A549 (cell line): ENCODE data around the gene HEXD. TPM values are rescaled to one million over a fixed set of nuclear protein-coding genes. Genes with fewer than 3 reads are reported as not detected.
"Not testable (repeated sequence)": the region's sequence is repeated elsewhere in the genome, so short reads cannot be mapped to it uniquely, and the experiment has no call there.

Source experiments
- ATAC-seq, 2 experiments: fragments of 200-7000 bp in 1 of 2; fragments of >200 bp in 1 of 2; cut with Nextera tagmentation in 1 of 2; cut with Tn5 transposase in 1 of 2; 3 replicates each; pipeline versions ENCODE4 v1.8.0 to v1.9.1; 2018 to 2020; ENCODE audit warnings: mild to moderate bottlenecking in 1 of 2, moderate library complexity in 1 of 2
- CTCF ChIA-PET: fragments of 300-600 bp; sonication (Branson Sonifier 250); formaldehyde crosslinking; extraction: SDS; loops from one replicate; lab custom pipeline; 2021; ENCODE audit warnings: antibody characterized with exemption, inconsistent platforms; lab: Yijun Ruan, JAX
- POLR2A ChIA-PET: fragments of 350-600 bp; formaldehyde crosslinking; extraction: SDS; loops from one replicate; lab custom pipeline; 2021; ENCODE audit warnings: antibody characterized with exemption, inconsistent platforms; lab: Yijun Ruan, JAX
- DNase-seq, 2 experiments: peaks; one replicate each; pipeline versions ENCODE4 v3.0.0 to v3.0.0-alpha.2; 2011 to 2016; ENCODE audit warnings: low read depth in 1 of 2, low spot score in 1 of 2
- FAIRE-seq: peaks from 2 replicates; lab custom pipeline; 2011; peaks lifted over from hg19 to GRCh38; lab: Jason Lieb, UNC
- H3K27ac ChIP-seq, 2 experiments: fragments of >200 bp; sonication (Bioruptor Twin); formaldehyde crosslinking; 3 replicates each; pipeline ENCODE4 v1.5.1; 2016 to 2017
- H3K4me1 ChIP-seq: fragments of >200 bp; sonication (Bioruptor Twin); formaldehyde crosslinking; 3 replicates; pipeline ENCODE4 v1.6.1; 2016
- H3K4me2 ChIP-seq: fragments of >200 bp; sonication (Bioruptor Twin); formaldehyde crosslinking; 3 replicates; pipeline ENCODE4 v1.6.1; 2016
- H3K4me3 ChIP-seq: fragments of >200 bp; sonication (Bioruptor Twin); formaldehyde crosslinking; 3 replicates; pipeline ENCODE4 v1.5.1; 2016
- H3K9me3 ChIP-seq: fragments of >200 bp; sonication (Bioruptor Twin); formaldehyde crosslinking; 3 replicates; pipeline ENCODE4 v1.6.1; 2016
- ATOH8 ChIP-seq: fragments of 250-450 bp; sonication (Bioruptor Pico); IDR thresholded peaks from 2 replicates; pipeline ENCODE4 v1.5.0; 2020; ENCODE audit warnings: low read depth, mild to moderate bottlenecking, moderate library complexity
- BCL3 ChIP-seq: fragments of >200 bp; sonication (Bioruptor Twin); formaldehyde crosslinking; IDR thresholded peaks from 3 replicates; pipeline ENCODE4 v1.6.1; 2016
- BHLHE40 ChIP-seq: IDR thresholded peaks from 2 replicates; pipeline ENCODE4 v1.6.1; 2012; ENCODE audit warnings: low read depth, low read length, inconsistent platforms
- CHD4 ChIP-seq: fragments of 200-600 bp; sonication (generic); IDR thresholded peaks from 2 replicates; pipeline ENCODE4 v1.6.1; 2016; ENCODE audit warnings: antibody characterized with exemption, mild to moderate bottlenecking, borderline replicate concordance
- EHF ChIP-seq: fragments of 250-450 bp; sonication (Bioruptor Pico); IDR thresholded peaks from 2 replicates; pipeline ENCODE4 v1.5.0; 2020; ENCODE audit warnings: mild to moderate bottlenecking
- HOXA7 ChIP-seq: fragments of 250-450 bp; sonication (Bioruptor Pico); IDR thresholded peaks from 2 replicates; pipeline ENCODE4 v1.5.0; 2020; ENCODE audit warnings: mild to moderate bottlenecking, moderate library complexity
- JUNB ChIP-seq: fragments of >200 bp; sonication (Bioruptor Twin); formaldehyde crosslinking; IDR thresholded peaks from 2 replicates; pipeline ENCODE4 v1.6.1; 2016
- KDM1A ChIP-seq: fragments of 200-600 bp; sonication (generic); IDR thresholded peaks from 2 replicates; pipeline ENCODE4 v1.6.1; 2016; ENCODE audit warnings: low read depth, mild to moderate bottlenecking
- MAZ ChIP-seq: fragments of 150-350 bp; IDR thresholded peaks from 2 replicates; pipeline ENCODE4 v1.6.1; 2014; ENCODE audit warnings: antibody characterized with exemption, low read depth, low read length, borderline replicate concordance
- PBX3 ChIP-seq: IDR thresholded peaks from 2 replicates; pipeline ENCODE4 v1.6.1; 2012
- POLR2A ChIP-seq: IDR thresholded peaks from 2 replicates; pipeline ENCODE4 v1.6.1; 2012; ENCODE audit warnings: mild to moderate bottlenecking, low read length
- SMC3 ChIP-seq: fragments of >200 bp; sonication (Bioruptor Twin); formaldehyde crosslinking; IDR thresholded peaks from 3 replicates; pipeline ENCODE4 v1.6.1; 2018; ENCODE audit warnings: inconsistent platforms
- USF2 ChIP-seq: fragments of 450-650 bp; IDR thresholded peaks from 2 replicates; pipeline ENCODE4 v1.6.1; 2014; ENCODE audit warnings: antibody characterized with exemption
- ZFP36 ChIP-seq: fragments of 450-650 bp; IDR thresholded peaks from 2 replicates; pipeline ENCODE4 v1.6.1; 2014; ENCODE audit warnings: borderline replicate concordance; ENCODE audit not compliant: partially characterized antibody
- ZSCAN20 ChIP-seq: fragments of 250-450 bp; sonication (Bioruptor Pico); IDR thresholded peaks from 2 replicates; pipeline ENCODE4 v1.8.0; 2022; ENCODE audit warnings: mild to moderate bottlenecking, moderate library complexity
- WGBS: methylation state at CpG from one replicate; pipeline ENCODE4 v1.1.6; 2017; ENCODE audit errors: missing lambda C conversion rate; 5-methylcytosine and 5-hydroxymethylcytosine counted together
- polyA plus RNA-seq, 4 experiments: library from polyadenylated mRNA; depleted of rRNA in 3 of 4; stranded (reverse); fragments of >200 nt; fragmentation: RNase III in 1 of 4; extraction: RNeasy Plus Mini Kit Qiagen cat#74134 plus additional on column Dnase treatment in 1 of 4; gene quantifications; 2 replicates in 3 of 4; 3 replicates in 1 of 4; pipeline ENCODE4 v1.2.3, GENCODE V29; 2011 to 2017

The HEXD gene
- polyA plus RNA-seq, 2 of the 4 experiments (the other 2 are of a cell fraction) = 18.0 to 19.5 TPM

- TF ChIP-seq SMC3 (no peak; the same call in 2 of the 3 replicates), PBX3 (no peak), BHLHE40 (no peak), CHD4 (no peak), POLR2A (peak; percentile 88), ATOH8 (no peak), BCL3 (peak; percentile 78; the same call in 1 of the 3 replicates), ZSCAN20 (CRISPR knock-in tag) (no peak), EHF (CRISPR knock-in tag) (peak; percentile 51; the same call in 1 of the 2 replicates), HOXA7 (CRISPR knock-in tag) (no peak), ZFP36 (no peak)
Measured at GRCh38 chr17:82450357-82451106, 32.4 kb downstream of the HEXD start, which contains the start of gene CYBC1 (continued).

GRCh38 chr17:82452162-82452561 lies 34.0 kb downstream of the HEXD start:
- ATAC-seq (no peak), FAIRE-seq (no peak), DNase-seq (no peak)
- Histone ChIP-seq H3K9me3 (no peaks in the 10 kb centered on the region), H3K4me3 (no peak overlapping the region), H3K27ac (no peak overlapping the region)
- WGBS = 89% methylated on average over 3 of the region's 3 CpGs
- CTCF ChIA-PET = no interaction called here
- TF ChIP-seq USF2 = no peak
- no peak for TF ChIP-seq EHF (CRISPR knock-in tag)
- no peak for TF ChIP-seq JUNB
- no peak for TF ChIP-seq KDM1A
- TF ChIP-seq MAZ = no peak
- TF ChIP-seq, all 56 proteins: peak for 0
- POLR2A ChIA-PET = no interaction called here
- peaks cover 15% of the 10 kb centered on the region for H3K4me1 ChIP-seq
- no peak overlapping the region for H3K4me2 ChIP-seq

GRCh38 chr17:82453151-82453550 lies 35.0 kb downstream of the HEXD start:
- FAIRE-seq, H3K27ac ChIP-seq, H3K4me2 ChIP-seq, H3K4me3 ChIP-seq, DNase-seq, ATAC-seq, POLR2A ChIA-PET, H3K9me3 ChIP-seq: not testable (repeated sequence)
- CTCF ChIA-PET = interaction anchor here (0.6 to 0.8 kb wide), 2 partner anchors 41 to 156 kb away, joined by 3 read pairs; no protein-coding TSS in a partner anchor
- 75% methylated on average over 7 of the region's 7 CpGs for WGBS
- peaks cover 22% of the 10 kb centered on the region for H3K4me1 ChIP-seq

- peaks cover 22% of the 10 kb centered on the region for H3K4me1 ChIP-seq
- DNase-seq, H3K27ac ChIP-seq, ATAC-seq, POLR2A ChIA-PET, CTCF ChIA-PET, H3K4me2 ChIP-seq, H3K4me3 ChIP-seq, FAIRE-seq, H3K9me3 ChIP-seq: not testable (repeated sequence)
- 88% methylated on average over 5 of the region's 21 CpGs for WGBS
Measured at GRCh38 chr17:82453706-82454105, 35.6 kb downstream of the HEXD start.
